ENCODE results near the gene MACROD2.

DNA sequence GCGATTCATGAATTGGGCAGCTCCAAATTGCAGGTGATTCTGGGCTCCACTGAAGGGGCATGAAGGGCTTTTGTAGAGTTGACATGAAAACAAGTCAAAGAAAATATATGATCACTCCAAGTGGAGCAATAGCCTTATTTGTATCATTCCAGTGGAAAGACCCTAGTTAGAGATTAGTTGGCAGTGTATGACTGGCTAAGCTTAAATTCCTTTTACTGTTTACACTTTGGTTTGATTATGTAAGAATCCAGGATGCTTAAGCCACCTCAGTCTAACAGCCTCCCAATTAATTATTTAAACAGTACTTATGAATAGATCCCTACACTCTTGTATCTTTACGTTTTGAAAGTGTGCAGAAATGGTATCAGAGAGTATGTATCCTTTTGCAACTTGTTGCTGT lies 1865.5 kb downstream of the MACROD2 start:
- no peak for TF ChIP-seq POLR2A (IDR thresholded peaks at IDR 0.05)
- TF ChIP-seq CTCF (IDR thresholded peaks at IDR 0.05): no peak
